K562 (cell line): ENCODE data around the gene CRACDL. TPM values are rescaled to one million over a fixed set of nuclear protein-coding genes. Genes with fewer than 3 reads are reported as not detected.

Experiments
- ATAC-seq: fragments of 200-7000 bp; cut with Tn5 transposase; 3 replicates; pipeline ENCODE4 v1.9.1; 2020; ENCODE audit warnings: moderate library complexity
- BruUV-seq: library from RNA; stranded (reverse); fragments of 400-500 nt; replicated peaks from 2 replicates; lab custom pipeline; 2021; lab: Mats Ljungman, UMichigan
- CTCF ChIA-PET: fragments of 300-600 bp; formaldehyde crosslinking; extraction: SDS; loops from one replicate; lab custom pipeline; 2021; ENCODE audit warnings: low intra/inter-chr PET ratio; lab: Yijun Ruan, JAX
- POLR2A ChIA-PET: fragments of 300-600, 350-650 bp; sonication (Branson Sonifier 250); formaldehyde crosslinking; extraction: SDS; loops from one replicate; lab custom pipeline; 2021; ENCODE audit warnings: antibody characterized with exemption, inconsistent platforms; lab: Yijun Ruan, JAX
- DNase-seq, 4 experiments: peaks; one replicate each; pipeline versions ENCODE4 v3.0.0 to v3.0.0-alpha.2; 2011 to 2018; ENCODE audit warnings: low spot score in 3 of 4, mixed read lengths in 3 of 4; ENCODE audit errors: extremely low read depth in 1 of 4
- FAIRE-seq: peaks from 2 replicates; lab custom pipeline; 2011; peaks lifted over from hg19 to GRCh38; lab: Jason Lieb, UNC
- H2AFZ ChIP-seq: 2 replicates; pipeline ENCODE4 v1.6.0; 2011; ENCODE audit warnings: low read depth, low read length, control low read depth, inconsistent platforms
- H3K27ac ChIP-seq: fragments of 200-600 bp; 3 replicates; pipeline ENCODE4 v1.8.0; 2011; ENCODE audit warnings: low read depth, mild to moderate bottlenecking, control low read depth, inconsistent platforms, low read length, moderate library complexity, mixed read lengths; ENCODE audit errors: extremely low read depth
- H3K27me3 ChIP-seq, 2 experiments: fragments of 300-600 bp in 1 of 2; 2 replicates in 1 of 2; 3 replicates in 1 of 2; pipeline versions ENCODE4 v1.6.0 to v1.8.0; 2011; ENCODE audit warnings: inconsistent platforms in 2 of 2, low read length in 2 of 2, mild to moderate bottlenecking in 1 of 2, mixed read lengths in 1 of 2, moderate library complexity in 1 of 2; ENCODE audit not compliant: control insufficient read depth in 2 of 2, insufficient read depth in 2 of 2
- H3K36me3 ChIP-seq: fragments of 300-600 bp; 3 replicates; pipeline ENCODE4 v1.8.0; 2011; ENCODE audit warnings: mild to moderate bottlenecking, low read length, inconsistent platforms; ENCODE audit not compliant: control insufficient read depth, insufficient read depth
- H3K4me1 ChIP-seq, 2 experiments: fragments of 200-600 bp in 1 of 2; replicated peaks in 1 of 2; 2 replicates in 1 of 2; 3 replicates in 1 of 2; pipeline versions ENCODE4 v1.5.1 to v1.8.0; 2011; ENCODE audit warnings: inconsistent platforms in 2 of 2, low read length in 2 of 2, mild to moderate bottlenecking in 1 of 2, mixed read lengths in 1 of 2, moderate library complexity in 1 of 2; ENCODE audit not compliant: control insufficient read depth in 2 of 2, insufficient read depth in 2 of 2
- H3K4me2 ChIP-seq: 2 replicates; pipeline ENCODE4 v1.6.1; 2011; ENCODE audit warnings: low read length, control low read depth, inconsistent platforms, mixed read lengths; ENCODE audit not compliant: insufficient read depth
- H3K4me3 ChIP-seq: fragments of 200-600 bp; sonication (generic), shearing (Covaris generic); 2 replicates; pipeline ENCODE4 v1.5.1; 2016; ENCODE audit warnings: control low read depth, inconsistent platforms
- H3K79me2 ChIP-seq: fragments of 200-600 bp; 3 replicates; pipeline ENCODE4 v1.8.0; 2011; ENCODE audit warnings: low read length, inconsistent platforms; ENCODE audit not compliant: control insufficient read depth, insufficient read depth
- H3K9ac ChIP-seq, 2 experiments: 2 replicates each; pipeline versions ENCODE4 v1.6.0 to v1.6.1; 2011; ENCODE audit warnings: low read depth in 2 of 2, low read length in 2 of 2, control low read depth in 1 of 2, inconsistent platforms in 1 of 2, mild to moderate bottlenecking in 1 of 2, mixed read lengths in 1 of 2; ENCODE audit not compliant: insufficient read depth in 1 of 2
- H3K9me1 ChIP-seq: one replicate; pipeline ENCODE4 v1.6.0; 2011; ENCODE audit warnings: inconsistent platforms, mild to moderate bottlenecking, low read length, moderate library complexity; ENCODE audit not compliant: control insufficient read depth, insufficient read depth
- H3K9me3 ChIP-seq: replicated peaks from 2 replicates; pipeline ENCODE4 v1.5.1; 2011; ENCODE audit warnings: low read depth, low read length, inconsistent platforms; ENCODE audit not compliant: control insufficient read depth, insufficient read depth
- H4K20me1 ChIP-seq: replicated peaks from 2 replicates; pipeline ENCODE4 v1.6.1; 2011; ENCODE audit warnings: low read length, inconsistent platforms, mixed read lengths; ENCODE audit not compliant: control insufficient read depth, insufficient read depth
- CGGBP1 ChIP-seq: fragments of 250-450 bp; sonication (Bioruptor Pico); IDR thresholded peaks from 2 replicates; pipeline ENCODE4 v1.9.0; 2021; ENCODE audit warnings: mild to moderate bottlenecking
- DEAF1 ChIP-seq: fragments of 450-650 bp; formaldehyde crosslinking; IDR thresholded peaks from 2 replicates; pipeline ENCODE4 v1.4.0; 2020; ENCODE audit warnings: mild to moderate bottlenecking, moderate library complexity
- ETV1 ChIP-seq: fragments of 450-650 bp; conservative IDR thresholded peaks from 2 replicates; pipeline ENCODE4 v1.6.1; 2016; ENCODE audit warnings: missing genetic modification characterization, control low read depth, low read depth, missing compliant biosample characterization
- GABPB2 ChIP-seq: fragments of 250-450 bp; sonication (Bioruptor Pico); conservative IDR thresholded peaks from 2 replicates; pipeline ENCODE4 v1.5.1; 2021; ENCODE audit warnings: mild to moderate bottlenecking
- GATA2 ChIP-seq: sonication (generic); formaldehyde crosslinking; IDR thresholded peaks from 2 replicates; pipeline ENCODE4 v1.4.0; 2020; ENCODE audit warnings: mild to moderate bottlenecking, missing genetic modification reagents
- HMG20A ChIP-seq: fragments of 450-650 bp; formaldehyde crosslinking; conservative IDR thresholded peaks from 2 replicates; pipeline ENCODE4 v1.4.0; 2020; ENCODE audit warnings: mild to moderate bottlenecking, mixed read lengths
- HOXB6 ChIP-seq: fragments of 250-450 bp; sonication (Bioruptor Pico); IDR thresholded peaks from 2 replicates; pipeline ENCODE4 v1.5.1; 2022; ENCODE audit warnings: mild to moderate bottlenecking, borderline replicate concordance
- IRF1 ChIP-seq: sonication (generic); formaldehyde crosslinking; IDR thresholded peaks from 2 replicates; pipeline ENCODE4 v1.8.0; 2022; ENCODE audit warnings: missing genetic modification reagents, mild to moderate bottlenecking, borderline replicate concordance
- KDM1A ChIP-seq, 2 experiments: fragments of 450-650 bp; IDR thresholded peaks; 2 replicates each; pipeline ENCODE4 v1.6.1; 2016; ENCODE audit warnings: mild to moderate bottlenecking in 2 of 2
- KLF16 ChIP-seq: IDR thresholded peaks from 2 replicates; pipeline ENCODE4 v1.6.1; 2016; ENCODE audit warnings: antibody characterized with exemption
- MED1 ChIP-seq: sonication (generic); formaldehyde crosslinking; IDR thresholded peaks from 2 replicates; pipeline ENCODE4 v1.8.1; 2023; ENCODE audit warnings: missing genetic modification reagents, borderline replicate concordance
- MLLT1 ChIP-seq, 2 experiments: fragments of 450-650 bp; IDR thresholded peaks; 2 replicates each; pipeline ENCODE4 v1.6.1; 2016
- SNIP1 ChIP-seq: fragments of 450-650 bp; IDR thresholded peaks from 2 replicates; pipeline ENCODE4 v1.7.1; 2017; ENCODE audit warnings: low read depth, mild to moderate bottlenecking
- ZC3H4 ChIP-seq: sonication (generic); formaldehyde crosslinking; IDR thresholded peaks from 2 replicates; pipeline ENCODE4 v1.9.0; 2021; ENCODE audit warnings: missing genetic modification reagents, borderline replicate concordance
- ZHX1 ChIP-seq: fragments of 150-350 bp; conservative IDR thresholded peaks from 2 replicates; pipeline ENCODE4 v1.6.1; 2014; ENCODE audit warnings: low read length
- ZNF224 ChIP-seq: sonication (generic); formaldehyde crosslinking; IDR thresholded peaks from 2 replicates; pipeline ENCODE4 v1.8.0; 2022; ENCODE audit warnings: mild to moderate bottlenecking, missing genetic modification reagents
- WGBS: fragments of 100-300 bp; shearing (Covaris generic); methylation state at CpG from one replicate; pipeline ENCODE4 v1.1.6; 2016; ENCODE audit warnings: low coverage, mixed read lengths; ENCODE audit not compliant: insufficient coverage; ENCODE audit errors: missing lambda C conversion rate; 5-methylcytosine and 5-hydroxymethylcytosine counted together
- in situ Hi-C: fragments of 300-500 bp; cut with MboI; formaldehyde crosslinking; loops from 4 replicates; pipeline ENCODE4 v1.15.0; 2018; ENCODE audit warnings: inconsistent platforms, mixed read lengths
- intact Hi-C: fragments of 100-400 bp; cut with micrococcal nuclease; formaldehyde crosslinking; loops from 2 replicates; pipeline ENCODE4 v1.14.2; 2022
- polyA plus RNA-seq, 8 experiments: library from polyadenylated mRNA; depleted of rRNA in 4 of 8; stranded (reverse) in 5 of 8; unstranded in 3 of 8; fragments of >200 nt; fragmentation: Nextera tagmentation in 2 of 8; fragmentation: Illumina TruSeq in 1 of 8; extraction: Ambion mirVana in 2 of 8; extraction: Trizol in 1 of 8; gene quantifications; 2 replicates each; pipeline versions ENCODE4 v1.2.1 to v1.2.3, GENCODE V29; 2011 to 2014; ENCODE audit warnings: inconsistent platforms in 1 of 8, missing spikeins in 1 of 8
- total RNA-seq, 7 experiments: library from RNA; depleted of rRNA in 6 of 7; stranded (reverse); fragments of >200 nt in 6 of 7; fragmentation: Illumina TruSeq in 2 of 7; extraction: Trizol in 2 of 7; gene quantifications; 2 replicates each; pipeline versions ENCODE4 v1.2.1 to v1.2.3, GENCODE V29; 2011 to 2021; ENCODE audit warnings: low replicate concordance in 1 of 7

Gene CRACDL
- total and polyA plus RNA-seq, 9 of the 15 experiments (the other 6 are each of a cell fraction or from before 2014, with no cell fraction given), result not detected

- Histone ChIP-seq H2AFZ (no peak overlapping the region), H3K27me3 (peaks cover 0 to 3% of the 10 kb centered on the region in 2 experiments; a peak in 1 of 5 replicates), H3K9me3 (no peaks in the 10 kb centered on the region), H3K79me2 (no peaks in the 10 kb centered on the region), H3K4me1 (no peaks in the 10 kb centered on the region), H3K27ac (no peak overlapping the region), H3K4me3 (no peak overlapping the region), H3K36me3 (no peaks in the 10 kb centered on the region), H4K20me1 (no peaks in the 10 kb centered on the region), H3K4me2 (no peak overlapping the region), H3K9ac (no peak overlapping the region), H3K9me1 (no peaks in the 10 kb centered on the region)
- POLR2A ChIA-PET, result no interaction called here
- intact Hi-C loops, result no loop called here
- no TSS peak for BruUV-seq
- 0% methylated on average over 7 of the region's 7 CpGs for WGBS
- FAIRE-seq (no peak), ATAC-seq (no peak), DNase-seq (no peak)
- in situ Hi-C loops, result no loop called here
- TF ChIP-seq GABPB2 (CRISPR knock-in tag) (no peak), DEAF1 (CRISPR knock-in tag) (no peak), ZC3H4 (CRISPR knock-in tag) (no peak), ETV1 (tag) (no peak), ZHX1 (no peak), ZNF224 (CRISPR knock-in tag) (no peak), IRF1 (no peak), MED1 (CRISPR knock-in tag) (no peak), KDM1A (IDR thresholded peaks at IDR 0.05) (no peak), HOXB6 (no peak), MLLT1 (IDR thresholded peaks at IDR 0.05) (no peak), HMG20A (CRISPR knock-in tag) (no peak), SNIP1 (no peak), CGGBP1 (no peak), KLF16 (no peak), GATA2 (CRISPR knock-in tag) (no peak)
- CTCF ChIA-PET, result no interaction called here
Observed at GRCh38 chr2:98959810-98960507, 23.9 kb upstream of the CRACDL start.
